Measurements from ENCODE around the gene ITGA3. TPM values are rescaled to one million over a fixed set of nuclear protein-coding genes. Genes with fewer than 3 reads are reported as not detected.

The ITGA3 gene
- total RNA-seq, 1 experiment from 2014 or later, result 14.7 TPM

DNA sequence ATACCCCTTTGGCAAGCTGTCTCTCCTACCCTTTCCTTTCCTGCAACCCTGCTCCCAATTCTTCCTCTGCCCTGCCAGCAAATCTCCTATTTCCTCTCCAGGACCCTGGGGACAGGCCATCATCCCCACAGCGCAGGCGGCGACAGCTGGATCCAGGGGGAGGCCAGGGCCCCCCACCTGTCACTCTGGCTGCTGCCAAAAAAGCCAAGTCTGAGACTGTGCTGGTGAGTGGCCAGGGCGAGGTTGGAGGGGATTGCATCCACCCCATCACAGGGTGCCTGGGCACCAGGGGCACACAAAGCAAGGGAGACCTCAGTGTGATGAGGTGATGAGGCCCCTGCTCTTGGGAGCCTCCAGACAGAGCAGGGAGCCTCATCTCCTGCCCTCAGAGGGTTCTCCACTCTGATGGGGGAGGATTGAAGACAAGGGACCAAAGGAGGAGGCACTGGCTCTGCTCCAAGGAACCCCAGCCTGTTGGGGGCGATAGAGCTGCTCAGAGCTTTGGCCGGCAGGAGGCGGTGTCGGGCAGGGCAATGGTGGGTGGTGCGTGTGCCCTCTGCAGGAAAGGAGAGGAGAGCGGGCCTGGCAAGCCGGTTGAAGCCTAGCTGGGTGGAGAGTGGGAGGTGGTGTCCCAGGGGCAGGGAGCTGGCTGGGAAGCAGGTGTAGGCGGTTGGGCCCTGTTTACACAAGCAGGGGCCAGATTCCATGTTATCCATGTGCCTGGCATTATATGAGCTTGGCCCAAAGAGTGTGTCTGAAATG, 23.6 kb downstream of the ITGA3 start:
- intact Hi-C loops (cut with micrococcal nuclease; ENCODE audit: unreplicated experiment), result no loop called here
- Histone ChIP-seq H3K36me3 (ENCODE audit: control insufficient read depth, insufficient read depth, low read length) (no peaks in the 10 kb centered on the region), H3K4me3 (ENCODE audit: low read depth, low read length) (no peak overlapping the region), H3K4me1 (no peaks in the 10 kb centered on the region), H3K27me3 (replicated peaks; ENCODE audit: control insufficient read depth, insufficient read depth, low read length) (no peaks in the 10 kb centered on the region), H3K9me3 (no peaks in the 10 kb centered on the region)
- POLR2A ChIA-PET, result no interaction called here
- Mint-ChIP-seq H3K27ac (ENCODE audit: unreplicated experiment) (no peak overlapping the region), H3K27me3 (ENCODE audit: insufficient read depth, unreplicated experiment) (no peaks in the 10 kb centered on the region), H3K4me1 (ENCODE audit: low read depth, unreplicated experiment) (no peaks in the 10 kb centered on the region), H3K9me3 (ENCODE audit: unreplicated experiment) (no peaks in the 10 kb centered on the region), H3K36me3 (ENCODE audit: insufficient read depth, unreplicated experiment) (peaks cover 9% of the 10 kb centered on the region), H3K4me3 (ENCODE audit: unreplicated experiment) (no peak overlapping the region)
- CTCF ChIA-PET, result no interaction called here
- TF ChIP-seq CTCF (IDR thresholded peaks at IDR 0.05; ENCODE audit: insufficient read depth in 1 of 2, low read depth in 1 of 2, low read length in 1 of 2, severe bottlenecking in 1 of 2, unreplicated experiment in 1 of 2), result peak in 1 of 2 experiments; percentile 14
- DNase-seq, result no peak
- BruUV-seq (replicated peaks), result no TSS peak

- H3K27me3 ChIP-seq (replicated peaks; ENCODE audit: control insufficient read depth, insufficient read depth, low read length), result no peaks in the 10 kb centered on the region
- DNase-seq, result no peak
- no peak for TF ChIP-seq CTCF (IDR thresholded peaks at IDR 0.05; ENCODE audit: insufficient read depth in 1 of 2, low read depth in 1 of 2, low read length in 1 of 2, severe bottlenecking in 1 of 2, unreplicated experiment in 1 of 2)
- Mint-ChIP-seq H3K27me3 (ENCODE audit: insufficient read depth, unreplicated experiment) (no peaks in the 10 kb centered on the region), H3K4me3 (ENCODE audit: unreplicated experiment) (no peak overlapping the region), H3K9me3 (ENCODE audit: unreplicated experiment) (no peaks in the 10 kb centered on the region), H3K4me1 (ENCODE audit: low read depth, unreplicated experiment) (no peaks in the 10 kb centered on the region), H3K27ac (ENCODE audit: unreplicated experiment) (no peak overlapping the region), H3K36me3 (ENCODE audit: insufficient read depth, unreplicated experiment) (peaks cover 9% of the 10 kb centered on the region)
- BruUV-seq (replicated peaks), result no TSS peak
- no peak overlapping the region for H3K4me3 ChIP-seq (ENCODE audit: low read depth, low read length)
- no peaks in the 10 kb centered on the region for H3K36me3 ChIP-seq (ENCODE audit: control insufficient read depth, insufficient read depth, low read length)
- no peaks in the 10 kb centered on the region for H3K9me3 ChIP-seq
- no peaks in the 10 kb centered on the region for H3K4me1 ChIP-seq
- intact Hi-C loops (cut with micrococcal nuclease; ENCODE audit: unreplicated experiment), result no loop called here
- POLR2A ChIA-PET, result no interaction called here
- CTCF ChIA-PET, result no interaction called here
Observed at GRCh38 chr17:50080096-50080480, 24.2 kb downstream of the ITGA3 start.

DNA sequence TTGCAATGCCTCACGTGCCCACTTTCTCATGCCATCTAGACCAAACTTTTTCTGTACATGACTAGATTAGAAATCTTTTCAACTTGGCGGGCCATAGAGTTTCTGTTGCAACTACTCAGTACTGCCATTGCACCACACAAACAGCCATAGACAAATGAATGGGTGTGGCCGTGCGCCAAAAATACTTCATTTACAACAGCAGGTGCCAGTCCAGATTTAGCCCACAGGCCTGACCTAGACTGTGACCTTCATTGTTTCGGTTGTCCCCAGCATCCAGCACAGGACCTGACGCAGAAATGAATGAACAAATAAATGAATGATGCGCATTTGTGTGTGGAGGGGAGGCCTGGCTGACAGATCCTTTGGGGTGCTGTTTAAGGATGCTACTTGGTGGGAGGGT, 24.9 kb downstream of the ITGA3 start:
- H3K9me3 Mint-ChIP-seq (ENCODE audit: unreplicated experiment), result no peaks in the 10 kb centered on the region
- no TSS peak for BruUV-seq (replicated peaks)
- H3K36me3 Mint-ChIP-seq (ENCODE audit: insufficient read depth, unreplicated experiment), result peaks cover 9% of the 10 kb centered on the region
- Histone ChIP-seq H3K4me3 (ENCODE audit: low read depth, low read length) (no peak overlapping the region), H3K36me3 (ENCODE audit: control insufficient read depth, insufficient read depth, low read length) (no peaks in the 10 kb centered on the region), H3K27me3 (replicated peaks; ENCODE audit: control insufficient read depth, insufficient read depth, low read length) (no peaks in the 10 kb centered on the region), H3K4me1 (no peaks in the 10 kb centered on the region), H3K9me3 (no peaks in the 10 kb centered on the region)
- H3K27ac Mint-ChIP-seq (ENCODE audit: unreplicated experiment), result no peak overlapping the region
- H3K4me3 Mint-ChIP-seq (ENCODE audit: unreplicated experiment), result no peak overlapping the region
- no peaks in the 10 kb centered on the region for H3K4me1 Mint-ChIP-seq (ENCODE audit: low read depth, unreplicated experiment)
- ChIA-PET CTCF (no interaction called here), POLR2A (no interaction called here)
- no peak for DNase-seq
- H3K27me3 Mint-ChIP-seq (ENCODE audit: insufficient read depth, unreplicated experiment), result no peaks in the 10 kb centered on the region
- intact Hi-C loops (cut with micrococcal nuclease; ENCODE audit: unreplicated experiment), result no loop called here
- TF ChIP-seq CTCF (IDR thresholded peaks at IDR 0.05; ENCODE audit: insufficient read depth in 1 of 2, low read depth in 1 of 2, low read length in 1 of 2, severe bottlenecking in 1 of 2, unreplicated experiment in 1 of 2), result no peak

Measured in Caco-2 (cell line).